ENCODE data around the gene GAREM1. TPM values are rescaled to one million over a fixed set of nuclear protein-coding genes. Genes with fewer than 3 reads are reported as not detected.

GAREM1 gene
- total RNA-seq, 1 donor from 2014 or later: 11.0 TPM

DNA sequence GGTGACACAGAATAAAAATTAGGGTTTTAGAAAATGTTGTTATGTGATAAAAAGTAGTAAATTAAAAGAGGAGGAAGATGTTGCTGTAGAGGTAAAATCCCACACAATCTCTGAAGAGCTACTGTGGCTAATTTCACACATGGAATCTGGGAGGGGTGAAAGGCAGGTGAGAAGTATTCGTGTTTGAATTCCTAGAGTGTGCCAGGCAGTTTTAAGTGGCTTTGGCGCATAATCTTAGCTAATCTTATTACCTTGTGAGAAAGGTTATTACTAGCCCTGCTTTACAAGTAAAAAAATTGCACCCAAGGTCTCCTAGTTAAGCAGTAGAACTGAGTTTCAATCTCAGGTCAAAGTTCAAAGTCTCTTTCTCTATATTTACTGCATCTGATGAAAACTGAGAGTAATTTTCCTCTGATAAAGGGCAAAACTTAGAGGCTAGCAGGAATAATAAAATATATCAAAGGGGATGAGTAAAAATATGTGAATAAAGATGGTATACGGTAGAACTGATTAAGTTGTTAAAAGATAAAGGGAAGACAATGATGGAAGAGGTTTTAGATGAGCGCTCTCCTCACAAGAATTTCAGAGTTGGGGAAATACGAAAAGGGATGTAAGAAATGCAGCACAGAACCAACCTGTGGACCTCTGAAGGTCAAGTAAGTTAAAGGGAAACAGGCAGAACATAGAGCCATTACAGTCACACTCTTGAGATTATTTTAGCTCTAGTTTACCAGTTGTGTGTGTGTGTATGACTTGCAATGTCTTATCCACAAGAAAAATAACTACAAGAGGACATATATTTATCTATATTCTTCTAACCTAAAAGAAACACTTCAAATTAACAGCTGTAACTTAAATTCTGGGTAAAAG, 34.8 kb downstream of the GAREM1 start:
- TF ChIP-seq, protein P1, sequence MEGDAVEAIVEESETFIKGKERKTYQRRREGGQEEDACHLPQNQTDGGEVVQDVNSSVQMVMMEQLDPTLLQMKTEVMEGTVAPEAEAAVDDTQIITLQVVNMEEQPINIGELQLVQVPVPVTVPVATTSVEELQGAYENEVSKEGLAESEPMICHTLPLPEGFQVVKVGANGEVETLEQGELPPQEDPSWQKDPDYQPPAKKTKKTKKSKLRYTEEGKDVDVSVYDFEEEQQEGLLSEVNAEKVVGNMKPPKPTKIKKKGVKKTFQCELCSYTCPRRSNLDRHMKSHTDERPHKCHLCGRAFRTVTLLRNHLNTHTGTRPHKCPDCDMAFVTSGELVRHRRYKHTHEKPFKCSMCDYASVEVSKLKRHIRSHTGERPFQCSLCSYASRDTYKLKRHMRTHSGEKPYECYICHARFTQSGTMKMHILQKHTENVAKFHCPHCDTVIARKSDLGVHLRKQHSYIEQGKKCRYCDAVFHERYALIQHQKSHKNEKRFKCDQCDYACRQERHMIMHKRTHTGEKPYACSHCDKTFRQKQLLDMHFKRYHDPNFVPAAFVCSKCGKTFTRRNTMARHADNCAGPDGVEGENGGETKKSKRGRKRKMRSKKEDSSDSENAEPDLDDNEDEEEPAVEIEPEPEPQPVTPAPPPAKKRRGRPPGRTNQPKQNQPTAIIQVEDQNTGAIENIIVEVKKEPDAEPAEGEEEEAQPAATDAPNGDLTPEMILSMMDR (IDR thresholded peaks at IDR 0.05; ENCODE audit: unreplicated experiment): no peak

GRCh38 chr18:32431753-32432152, 38.9 kb downstream of the GAREM1 start:
- Mint-ChIP-seq H3K27me3 (peaks cover under 1% of the 10 kb centered on the region), H3K36me3 (ENCODE audit: insufficient read depth) (peaks cover 10% of the 10 kb centered on the region), H3K27ac (no peak overlapping the region), H3K4me1 (ENCODE audit: low read depth) (peaks cover 18% of the 10 kb centered on the region), H3K4me3 (ENCODE audit: low read depth) (no peak overlapping the region), H3K9me3 (ENCODE audit: low read depth) (peaks cover 17% of the 10 kb centered on the region)
- DNase-seq (ENCODE audit: low spot score, unreplicated experiment): no peak
- TF ChIP-seq, protein P1 (IDR thresholded peaks at IDR 0.05; ENCODE audit: unreplicated experiment): no peak

More for the DNA sequence above, 34.8 kb downstream of the GAREM1 start:
- Mint-ChIP-seq H3K36me3 (ENCODE audit: insufficient read depth) (peaks cover 10% of the 10 kb centered on the region), H3K27me3 (peaks cover 15% of the 10 kb centered on the region), H3K4me1 (ENCODE audit: low read depth) (peaks cover 16% of the 10 kb centered on the region), H3K27ac (no peak overlapping the region), H3K4me3 (ENCODE audit: low read depth) (no peak overlapping the region), H3K9me3 (ENCODE audit: low read depth) (peaks cover 13% of the 10 kb centered on the region)
- DNase-seq (ENCODE audit: low spot score, unreplicated experiment): no peak

DNA sequence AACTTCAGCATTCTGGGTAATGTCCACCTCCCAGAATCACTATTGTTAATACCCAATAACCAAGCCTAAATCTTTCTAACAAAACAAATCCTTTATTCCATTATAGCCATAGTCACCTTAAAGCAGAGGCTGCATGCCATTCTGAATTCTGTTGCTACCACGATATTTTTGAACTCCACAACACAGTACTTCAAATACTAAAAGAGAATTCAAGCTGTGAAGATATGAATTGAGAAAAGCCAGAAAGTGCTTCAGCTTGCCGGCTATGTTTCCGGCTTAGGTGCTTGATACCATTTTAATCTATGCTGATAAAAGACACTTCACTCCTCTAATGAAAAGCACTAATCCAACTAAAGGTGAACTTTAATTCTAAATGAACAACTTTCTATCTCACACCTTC, 41.3 kb downstream of the GAREM1 start:
- Mint-ChIP-seq H3K27ac (no peak overlapping the region), H3K4me3 (ENCODE audit: low read depth) (no peak overlapping the region), H3K9me3 (ENCODE audit: low read depth) (peaks cover 17% of the 10 kb centered on the region), H3K4me1 (ENCODE audit: low read depth) (peaks cover 20% of the 10 kb centered on the region), H3K27me3 (no peaks in the 10 kb centered on the region), H3K36me3 (ENCODE audit: insufficient read depth) (peaks cover 10% of the 10 kb centered on the region)
- no peak for DNase-seq (ENCODE audit: low spot score, unreplicated experiment)
- TF ChIP-seq, protein P1 (IDR thresholded peaks at IDR 0.05; ENCODE audit: unreplicated experiment): no peak

DNA sequence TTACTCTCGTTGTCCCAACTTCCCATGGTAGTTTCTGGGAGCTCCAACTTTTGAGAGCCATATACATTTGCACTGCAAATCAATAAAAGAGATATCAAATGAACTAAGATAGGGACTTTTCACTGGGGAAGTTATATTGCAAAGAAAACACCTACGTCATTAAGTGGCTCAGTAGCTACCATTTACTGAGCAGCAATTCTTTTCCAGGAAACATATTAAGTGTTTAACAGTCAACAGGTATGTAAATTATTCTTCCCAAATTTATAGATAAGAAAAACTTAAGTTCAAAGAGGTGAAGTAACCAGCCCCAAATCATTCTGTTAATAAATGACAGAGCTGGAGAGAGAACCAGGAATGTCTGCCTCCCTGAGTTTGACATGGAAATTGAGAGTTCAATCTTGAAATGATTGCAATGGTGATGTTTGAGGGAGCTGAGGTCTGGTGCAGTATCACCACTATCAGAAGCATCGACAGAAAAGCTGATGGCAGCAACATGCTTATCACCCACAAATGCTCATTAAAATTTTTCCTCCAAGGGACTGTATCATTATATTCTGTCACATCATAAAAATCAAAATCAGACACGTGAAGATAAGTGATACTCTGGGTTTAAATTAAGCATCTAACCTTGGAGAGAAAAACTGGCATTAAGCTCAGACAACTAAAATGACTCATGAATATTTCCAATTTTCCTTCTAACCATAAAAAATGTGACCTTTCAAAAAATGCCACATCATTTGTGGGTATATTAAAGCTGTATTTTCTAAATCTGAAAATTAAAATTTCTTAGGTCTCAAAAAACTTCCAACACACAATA, 43.4 kb downstream of the GAREM1 start:
- peaks cover 10% of the 10 kb centered on the region for H3K9me3 Mint-ChIP-seq (ENCODE audit: low read depth)
- H3K27me3 Mint-ChIP-seq: no peaks in the 10 kb centered on the region
- peaks cover 5% of the 10 kb centered on the region for H3K36me3 Mint-ChIP-seq (ENCODE audit: insufficient read depth)
- peaks cover 20% of the 10 kb centered on the region for H3K4me1 Mint-ChIP-seq (ENCODE audit: low read depth)
- TF ChIP-seq, protein P1 (IDR thresholded peaks at IDR 0.05; ENCODE audit: unreplicated experiment): no peak
- no peak for DNase-seq (ENCODE audit: low spot score, unreplicated experiment)
- peak overlapping the region; percentile 15 for H3K27ac Mint-ChIP-seq
- H3K4me3 Mint-ChIP-seq (ENCODE audit: low read depth): no peak overlapping the region

DNA sequence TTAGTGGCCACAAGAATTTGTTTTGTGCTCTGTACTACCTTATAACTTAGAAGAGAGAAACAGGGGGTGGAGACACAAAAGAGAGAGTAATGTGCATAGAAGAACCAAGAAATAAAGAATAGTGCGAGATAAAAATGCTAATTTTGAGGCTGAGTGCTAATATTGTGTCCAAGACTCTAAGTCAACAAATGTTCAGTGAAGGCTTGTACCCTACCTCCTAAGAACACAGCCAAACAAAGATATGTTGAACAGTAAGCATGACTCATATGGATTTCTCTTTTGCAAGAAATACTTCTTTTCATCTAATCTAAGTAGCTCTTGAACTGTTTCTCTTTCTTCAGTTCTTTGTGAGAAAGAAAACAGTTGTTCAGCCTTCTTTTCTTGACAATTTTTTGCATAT, 45.2 kb downstream of the GAREM1 start:
- no peak overlapping the region for H3K27ac Mint-ChIP-seq
- H3K9me3 Mint-ChIP-seq (ENCODE audit: low read depth): no peaks in the 10 kb centered on the region

More for the DNA sequence above, 45.2 kb downstream of the GAREM1 start:
- DNase-seq (ENCODE audit: low spot score, unreplicated experiment): no peak
- TF ChIP-seq, protein P1 (IDR thresholded peaks at IDR 0.05; ENCODE audit: unreplicated experiment): no peak
- Mint-ChIP-seq H3K4me1 (ENCODE audit: low read depth) (peaks cover 20% of the 10 kb centered on the region), H3K4me3 (ENCODE audit: low read depth) (no peak overlapping the region), H3K36me3 (ENCODE audit: insufficient read depth) (no peaks in the 10 kb centered on the region), H3K27me3 (no peaks in the 10 kb centered on the region)

Data from progenitor cell of endocrine pancreas (in vitro differentiated cells).